IMR-90 (cell line): Measurements from ENCODE around the gene BRCA1. TPM values are rescaled to one million over a fixed set of nuclear protein-coding genes. Genes with fewer than 3 reads are reported as not detected.

ENCODE experiments used
- ATAC-seq: fragments of 200-7000 bp; cut with Tn5 transposase; 2 replicates; pipeline ENCODE4 v1.9.1; 2020; ENCODE audit warnings: low read depth, mild to moderate bottlenecking, moderate library complexity
- BruUV-seq: library from RNA; stranded (reverse); fragments of 400-500 nt; replicated peaks from 2 replicates; lab custom pipeline; 2021; lab: Mats Ljungman, UMichigan
- CTCF ChIA-PET: fragments of 300-600 bp; formaldehyde crosslinking; extraction: SDS; loops from one replicate; lab custom pipeline; 2021; ENCODE audit warnings: antibody characterized with exemption; lab: Yijun Ruan, JAX
- POLR2A ChIA-PET: fragments of 300-600 bp; sonication (Branson Sonifier 250); formaldehyde crosslinking; loops from one replicate; lab custom pipeline; 2022; ENCODE audit warnings: antibody characterized with exemption; ENCODE audit not compliant: unreplicated experiment; lab: Charles Lee
- DNase-seq: peaks from one replicate; pipeline ENCODE4 v3.0.0; 2013
- H2AFZ ChIP-seq: replicated peaks from 2 replicates; pipeline ENCODE3; 2013; ENCODE audit warnings: low read length, mild to moderate bottlenecking; ENCODE audit not compliant: poor library complexity
- H2AK5ac ChIP-seq: 2 replicates; pipeline ENCODE4 v1.6.1; 2013; ENCODE audit warnings: low read depth, low read length, inconsistent platforms
- H2AK9ac ChIP-seq: replicated peaks from 2 replicates; pipeline ENCODE3; 2013; ENCODE audit warnings: mild to moderate bottlenecking, low read depth, low read length, moderate library complexity; ENCODE audit not compliant: poor library complexity
- H2BK120ac ChIP-seq: 2 replicates; pipeline ENCODE4 v1.6.1; 2013; ENCODE audit warnings: low read depth, low read length, inconsistent platforms
- H2BK15ac ChIP-seq: 3 replicates; pipeline ENCODE4 v1.6.1; 2013; ENCODE audit warnings: low read depth, low read length, inconsistent platforms
- H2BK20ac ChIP-seq: 2 replicates; pipeline ENCODE4 v1.6.1; 2013; ENCODE audit warnings: low read depth, mild to moderate bottlenecking, inconsistent platforms, low read length, moderate library complexity
- H2BK5ac ChIP-seq: 2 replicates; pipeline ENCODE4 v1.6.1; 2013; ENCODE audit warnings: mild to moderate bottlenecking, low read depth, low read length, inconsistent platforms; ENCODE audit not compliant: poor library complexity, severe bottlenecking
- H3K14ac ChIP-seq: replicated peaks from 2 replicates; pipeline ENCODE4 v1.6.1; 2013; ENCODE audit warnings: low read depth, low read length, inconsistent platforms
- H3K18ac ChIP-seq: 2 replicates; pipeline ENCODE4 v1.6.1; 2013; ENCODE audit warnings: low read depth, low read length, control low read depth
- H3K23ac ChIP-seq: 2 replicates; pipeline ENCODE4 v1.6.1; 2013; ENCODE audit warnings: low read depth, low read length, inconsistent platforms
- H3K27ac ChIP-seq: 2 replicates; pipeline ENCODE4 v1.5.1; 2013; ENCODE audit warnings: mild to moderate bottlenecking, control low read depth, low read length; ENCODE audit not compliant: insufficient read depth
- H3K27me3 ChIP-seq: 2 replicates; pipeline ENCODE4 v1.6.1; 2013; ENCODE audit warnings: low read length; ENCODE audit not compliant: control insufficient read depth, insufficient read depth
- H3K36me3 ChIP-seq: 2 replicates; pipeline ENCODE4 v1.6.1; 2013; ENCODE audit warnings: low read length, mixed read lengths; ENCODE audit not compliant: control insufficient read depth, insufficient read depth
- H3K4ac ChIP-seq: 2 replicates; pipeline ENCODE4 v1.6.1; 2013; ENCODE audit warnings: low read depth, low read length, inconsistent platforms
- H3K4me1 ChIP-seq: 2 replicates; pipeline ENCODE4 v1.6.1; 2013; ENCODE audit warnings: low read length, mixed read lengths; ENCODE audit not compliant: control insufficient read depth, insufficient read depth
- H3K4me2 ChIP-seq: 2 replicates; pipeline ENCODE4 v1.6.1; 2013; ENCODE audit warnings: low read depth, mild to moderate bottlenecking, control low read depth, low read length, moderate library complexity
- H3K4me3 ChIP-seq: 2 replicates; pipeline ENCODE4 v1.5.1; 2013; ENCODE audit warnings: low read depth, mild to moderate bottlenecking, control low read depth, low read length, moderate library complexity; ENCODE audit not compliant: insufficient read depth
- H3K56ac ChIP-seq: 2 replicates; pipeline ENCODE4 v1.6.1; 2013; ENCODE audit warnings: low read length, inconsistent platforms; ENCODE audit not compliant: insufficient read depth; ENCODE audit errors: extremely low read depth
- H3K79me1 ChIP-seq, 2 experiments: 2 replicates each; pipeline ENCODE4 v1.6.1; 2013; ENCODE audit warnings: low read length in 2 of 2, inconsistent platforms in 1 of 2, low read depth in 1 of 2
- H3K9ac ChIP-seq: 2 replicates; pipeline ENCODE4 v1.6.1; 2013; ENCODE audit warnings: low read depth, low read length, control low read depth
- H3K9me1 ChIP-seq: 2 replicates; pipeline ENCODE4 v1.6.1; 2013; ENCODE audit warnings: low read length, inconsistent platforms; ENCODE audit not compliant: insufficient read depth
- H3K9me3 ChIP-seq: 2 replicates; pipeline ENCODE4 v1.6.1; 2013; ENCODE audit warnings: low read length; ENCODE audit not compliant: control insufficient read depth, insufficient read depth
- H4K20me1 ChIP-seq: 2 replicates; pipeline ENCODE4 v1.6.1; 2013; ENCODE audit warnings: low read length, inconsistent platforms; ENCODE audit not compliant: insufficient read depth
- H4K5ac ChIP-seq: 2 replicates; pipeline ENCODE4 v1.6.1; 2013; ENCODE audit warnings: mild to moderate bottlenecking, low read depth, low read length, control low read depth
- H4K8ac ChIP-seq, 2 experiments: 2 replicates each; pipeline ENCODE4 v1.6.1; 2013; ENCODE audit warnings: low read depth in 2 of 2, low read length in 2 of 2, control low read depth in 1 of 2, inconsistent platforms in 1 of 2
- H4K91ac ChIP-seq: 2 replicates; pipeline ENCODE4 v1.6.1; 2013; ENCODE audit warnings: low read depth, low read length, inconsistent platforms; ENCODE audit not compliant: insufficient read depth
- CEBPB ChIP-seq: IDR thresholded peaks from 2 replicates; pipeline ENCODE4 v1.6.1; 2012; ENCODE audit warnings: low read depth, low read length, improper control_type of control experiment
- CHD1 ChIP-seq: IDR thresholded peaks from 2 replicates; pipeline ENCODE4 v1.6.1; 2012; ENCODE audit warnings: low read depth, low read length, improper control_type of control experiment
- CTCF ChIP-seq: conservative IDR thresholded peaks from 2 replicates; pipeline ENCODE4 v1.5.1; 2012; ENCODE audit warnings: mild to moderate bottlenecking, low read depth, low read length, improper control_type of control experiment
- MXI1 ChIP-seq: IDR thresholded peaks from 2 replicates; pipeline ENCODE4 v1.6.1; 2012; ENCODE audit warnings: low read depth, mild to moderate bottlenecking, low read length, moderate library complexity, borderline replicate concordance
- NFE2L2 ChIP-seq: fragments of 150-350 bp; IDR thresholded peaks from 2 replicates; pipeline ENCODE4 v1.6.1; 2016; ENCODE audit warnings: low read depth, mild to moderate bottlenecking, low read length
- RAD21 ChIP-seq: IDR thresholded peaks from 2 replicates; pipeline ENCODE4 v1.6.1; 2012; ENCODE audit warnings: low read length, improper control_type of control experiment
- RCOR1 ChIP-seq: IDR thresholded peaks from 2 replicates; pipeline ENCODE4 v1.6.1; 2012; ENCODE audit warnings: mild to moderate bottlenecking, low read length, improper control_type of control experiment; ENCODE audit not compliant: insufficient replicate concordance
- SMC3 ChIP-seq: fragments of 150-350 bp; IDR thresholded peaks from 2 replicates; pipeline ENCODE4 v1.6.1; 2016; ENCODE audit warnings: low read depth, mild to moderate bottlenecking, antibody characterized with exemption, low read length, moderate library complexity
- WGBS, 2 experiments: methylation state at CpG; one replicate each; pipeline versions ENCODE4 v1.1.5 to v1.1.7; 2013; ENCODE audit warnings: missing lambda C conversion rate in 2 of 2; ENCODE audit not compliant: insufficient read length in 1 of 2; ENCODE audit errors: extremely low coverage in 2 of 2; 5-methylcytosine and 5-hydroxymethylcytosine counted together
- dilution Hi-C: fragments of 300-500 bp; cut with HindIII; formaldehyde crosslinking; loops from one replicate; pipeline ENCODE4 v1.14.3; 2018; ENCODE audit warnings: low sequenced_read_pairs; ENCODE audit not compliant: unreplicated experiment
- in situ Hi-C: fragments of 300-500 bp; cut with MboI; formaldehyde crosslinking; loops from 3 replicates; pipeline ENCODE4 v1.14.3; 2019; ENCODE audit warnings: low sequenced_read_pairs, inconsistent platforms, mixed read lengths
- intact Hi-C: fragments of 100-400 bp; cut with micrococcal nuclease; formaldehyde crosslinking; loops from 2 replicates; pipeline ENCODE4 v1.10.0; 2022
- polyA plus RNA-seq, 3 experiments: library from polyadenylated mRNA; depleted of rRNA; stranded (reverse); fragments of >200 nt; gene quantifications; 2 replicates each; pipeline ENCODE4 v1.2.3, GENCODE V29; 2012; ENCODE audit warnings: low replicate concordance in 1 of 3
- total RNA-seq: library from RNA; depleted of rRNA; stranded (reverse); fragments of >200 nt; gene quantifications from 2 replicates; pipeline ENCODE4 v1.2.3, GENCODE V29; 2012

Gene BRCA1
- total and polyA plus RNA-seq, 2 of the 4 experiments (the other 2 are of a cell fraction): 8.3 to 17.7 TPM

DNA sequence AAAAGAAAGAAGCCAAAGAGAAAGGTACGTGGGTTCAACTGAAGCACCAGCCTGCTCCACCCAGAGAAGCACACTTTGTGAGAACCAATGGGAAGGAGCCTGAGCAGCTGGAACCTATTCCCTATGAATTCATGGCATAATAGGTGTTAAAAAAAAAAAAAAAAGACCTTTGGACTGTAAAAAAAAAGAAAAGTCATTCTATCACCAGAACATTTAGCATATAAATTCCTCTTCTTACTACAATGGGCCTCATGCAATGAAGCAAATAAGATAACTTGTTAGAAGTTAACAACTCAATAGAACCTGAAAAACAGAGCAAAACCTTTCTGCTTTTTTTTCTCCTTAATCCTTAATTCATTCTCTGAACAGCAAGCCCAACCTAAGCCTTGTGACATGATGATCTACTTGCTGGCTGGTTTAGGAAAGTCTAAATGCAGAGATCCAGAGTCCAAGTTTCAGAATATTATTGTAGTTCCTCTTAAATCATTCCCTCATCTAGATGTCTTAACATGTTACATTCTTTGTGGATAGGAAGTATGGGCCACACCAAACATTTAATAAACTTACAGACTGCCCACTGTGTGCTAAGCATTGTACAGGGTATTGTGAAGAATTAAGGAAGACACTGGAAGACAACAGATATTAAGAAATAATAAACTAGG is 45.4 kb downstream of the BRCA1 start:
- Histone ChIP-seq H4K20me1 (no peaks in the 10 kb centered on the region), H3K4me2 (no peak overlapping the region), H4K91ac (no peak overlapping the region), H3K18ac (no peak overlapping the region), H2AK9ac (no peak overlapping the region), H2AFZ (no peak overlapping the region), H2AK5ac (no peak overlapping the region), H4K5ac (no peak overlapping the region), H3K4me3 (no peak overlapping the region), H3K9me1 (no peaks in the 10 kb centered on the region), H3K14ac (no peak overlapping the region), H2BK20ac (no peak overlapping the region), H2BK120ac (no peak overlapping the region), H3K27me3 (no peaks in the 10 kb centered on the region), H3K4me1 (no peaks in the 10 kb centered on the region), H3K23ac (no peak overlapping the region), H3K36me3 (peaks cover 2% of the 10 kb centered on the region; the same call in 1 of the 2 replicates), H3K27ac (no peak overlapping the region), H3K4ac (no peak overlapping the region), H3K9me3 (no peaks in the 10 kb centered on the region), H3K9ac (no peak overlapping the region), H2BK5ac (no peak overlapping the region), H3K79me1 (no peaks in the 10 kb centered on the region), H4K8ac (no peak overlapping the region), H3K56ac (no peak overlapping the region), H2BK15ac (no peak overlapping the region)
- DNase-seq: no peak
- intact Hi-C loops: no loop called here
- dilution Hi-C loops: no loop called here
- ChIA-PET CTCF (no interaction called here), POLR2A (interaction anchor here (0.6 kb wide), 1 partner anchor 12 kb away, joined by 4 read pairs; no protein-coding TSS in a partner anchor)
- no CpG with 5 or more reads among the region's 1 CpG for WGBS, 2 experiments
- TF ChIP-seq CHD1 (no peak), CEBPB (no peak), MXI1 (no peak), RCOR1 (no peak), NFE2L2 (no peak), SMC3 (no peak), RAD21 (no peak), CTCF (no peak)
- no peak for ATAC-seq
- in situ Hi-C loops: no loop called here
- BruUV-seq: no TSS peak
